NCI-H1436 (cell line): Measurements from ENCODE around the gene OSGEP.
A peak's percentile ranks its signal among the peaks of the same experiment; 100 is the strongest.

Source experiments
- DNase-seq: peaks from one replicate; lab custom pipeline; 2025; lab: John Stamatoyannopoulos, UW

Gene OSGEP

DNA sequence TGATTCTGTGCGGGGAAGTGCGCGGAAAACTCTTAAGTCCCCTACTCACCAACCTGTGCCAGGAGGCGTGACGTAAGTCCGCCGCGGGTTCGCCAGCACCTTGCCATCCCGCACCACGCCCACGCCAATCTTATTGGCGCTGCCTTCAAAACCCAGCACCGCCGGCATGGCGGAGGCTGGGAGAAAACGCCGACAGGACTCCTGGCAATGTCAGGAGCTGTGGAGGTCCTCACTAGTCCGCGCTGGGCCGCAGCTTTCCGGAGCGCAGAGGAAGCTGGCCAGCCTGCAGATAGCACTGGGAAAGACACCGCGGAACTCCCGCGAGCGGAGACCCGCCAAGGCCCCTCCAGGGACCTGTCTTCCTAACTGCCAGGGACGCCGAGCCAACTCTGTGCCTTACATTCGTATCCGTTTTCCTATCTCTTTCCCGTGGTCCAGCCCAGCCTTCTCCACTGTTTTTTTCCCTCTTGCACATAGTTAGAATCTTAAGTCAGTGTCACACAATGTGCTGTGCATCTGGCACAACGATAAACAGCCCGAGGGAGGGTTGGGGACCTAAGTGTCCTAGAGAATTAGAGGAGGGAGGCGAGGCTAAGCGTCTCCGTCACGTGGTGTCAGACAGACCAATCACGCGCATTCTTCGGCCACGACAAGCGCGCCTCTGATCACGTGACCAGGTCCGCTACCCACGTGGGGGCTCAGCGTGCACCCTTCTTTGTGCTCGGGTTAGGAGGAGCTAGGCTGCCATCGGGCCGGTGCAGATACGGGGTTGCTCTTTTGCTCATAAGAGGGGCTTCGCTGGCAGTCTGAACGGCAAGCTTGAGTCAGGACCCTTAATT, at the start of gene OSGEP, which contains the start of gene APEX1:
TSS of gene OSGEP (minus strand) at position 297 of the 839 bp plus-strand sequence. CDS start at position 168, 129 bp downstream.
TSS of gene APEX1 (plus strand) at position 711 of the 839 bp plus-strand sequence. CDS start 420 bp downstream, outside the sequence.
- peak; percentile 99 for DNase-seq

DNA sequence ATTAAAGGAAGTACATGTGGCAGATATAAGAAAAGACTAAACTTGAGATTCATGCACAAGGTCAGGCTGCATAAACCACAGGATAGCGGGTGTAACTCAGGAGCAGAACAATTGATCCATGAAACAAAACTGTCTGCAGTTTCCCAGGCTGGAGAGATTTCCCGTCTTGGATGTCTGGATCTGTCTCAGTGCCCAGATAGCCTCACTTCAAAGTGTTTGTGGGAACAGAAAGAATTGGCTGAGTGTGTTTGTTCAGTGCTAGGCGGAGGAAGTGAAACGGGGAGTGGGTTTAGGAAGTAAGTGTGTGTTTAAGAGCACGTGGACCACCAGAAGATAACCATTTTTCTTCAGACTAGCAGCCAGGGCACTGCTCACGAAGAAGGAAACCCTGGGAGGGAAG, 49.3 kb upstream of the OSGEP start:
- no peak for DNase-seq

DNA sequence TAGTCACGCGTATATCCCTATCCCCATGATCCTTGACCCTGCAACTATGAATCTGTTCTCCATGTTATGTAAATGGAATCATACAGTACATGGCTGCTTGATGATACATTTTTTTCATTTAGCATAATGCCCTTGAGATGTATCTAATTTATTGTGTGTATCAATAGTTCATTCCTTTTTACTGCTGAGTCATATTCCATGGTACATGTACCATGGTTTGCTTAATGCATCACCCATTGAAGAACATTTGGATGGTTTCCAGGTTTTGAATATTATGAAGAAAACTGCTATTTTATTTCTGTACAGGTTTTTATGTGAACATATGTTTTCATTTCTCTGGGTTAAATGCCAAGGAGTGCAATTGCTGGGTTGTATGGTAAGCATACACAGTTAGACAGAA, 46.7 kb upstream of the OSGEP start:
- DNase-seq: no peak

DNA sequence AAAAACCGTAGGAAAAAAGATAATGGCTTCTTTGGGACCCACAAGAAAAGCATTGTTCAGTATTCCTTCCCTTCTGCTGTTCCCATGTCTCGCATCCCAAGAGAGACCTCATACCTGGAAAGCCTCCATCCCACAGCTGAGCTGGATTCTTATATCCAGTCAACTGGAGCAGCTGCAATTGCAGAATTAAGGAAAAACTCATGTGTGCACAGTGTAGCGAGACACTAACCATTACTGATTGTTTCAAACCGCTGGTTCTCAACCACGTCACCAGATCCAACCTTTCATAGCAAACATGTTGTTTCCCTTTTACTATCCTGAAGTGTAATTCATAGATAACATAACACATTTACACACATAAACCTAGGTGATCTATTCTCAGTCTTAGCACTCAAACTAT, 45.3 kb upstream of the OSGEP start:
- no peak for DNase-seq

DNA sequence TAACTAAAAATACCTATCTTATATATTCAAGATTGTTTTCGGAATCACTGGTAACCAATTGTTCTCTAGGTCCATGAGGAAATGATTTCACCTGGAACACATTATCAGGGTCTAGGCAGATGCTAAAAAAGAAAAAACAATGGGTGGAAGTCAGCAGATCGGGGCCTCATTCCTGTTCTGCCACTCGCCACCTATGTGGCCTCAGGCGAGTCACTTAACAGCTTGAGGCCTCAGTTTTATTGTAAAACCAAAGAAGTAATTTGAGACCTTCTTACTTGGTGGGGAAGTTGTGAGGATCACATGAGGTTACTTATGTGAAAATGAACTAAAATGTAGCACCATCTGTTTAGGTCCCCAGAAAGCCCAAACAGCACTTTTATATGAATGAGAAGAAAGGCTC, 44.5 kb upstream of the OSGEP start:
- DNase-seq: no peak

DNA sequence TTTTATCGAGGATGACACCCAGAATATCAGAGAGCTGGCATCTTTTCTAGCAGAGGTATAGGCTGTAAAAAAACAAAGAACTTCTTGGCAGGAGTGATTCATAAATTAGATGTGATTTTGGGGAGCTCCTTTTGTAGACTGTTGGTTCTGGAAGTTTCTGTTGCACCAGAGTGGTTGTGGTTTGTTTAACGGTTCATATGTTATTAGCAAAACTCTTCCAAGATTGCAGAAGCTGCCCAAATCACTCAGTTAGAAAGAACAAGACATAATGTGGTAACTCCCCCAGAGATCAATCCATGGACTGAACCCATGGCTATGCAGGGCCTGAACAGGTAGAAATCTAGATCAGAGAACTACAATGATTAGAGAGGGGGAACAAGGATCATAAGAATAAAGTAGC, 44.0 kb upstream of the OSGEP start:
- no peak for DNase-seq

DNA sequence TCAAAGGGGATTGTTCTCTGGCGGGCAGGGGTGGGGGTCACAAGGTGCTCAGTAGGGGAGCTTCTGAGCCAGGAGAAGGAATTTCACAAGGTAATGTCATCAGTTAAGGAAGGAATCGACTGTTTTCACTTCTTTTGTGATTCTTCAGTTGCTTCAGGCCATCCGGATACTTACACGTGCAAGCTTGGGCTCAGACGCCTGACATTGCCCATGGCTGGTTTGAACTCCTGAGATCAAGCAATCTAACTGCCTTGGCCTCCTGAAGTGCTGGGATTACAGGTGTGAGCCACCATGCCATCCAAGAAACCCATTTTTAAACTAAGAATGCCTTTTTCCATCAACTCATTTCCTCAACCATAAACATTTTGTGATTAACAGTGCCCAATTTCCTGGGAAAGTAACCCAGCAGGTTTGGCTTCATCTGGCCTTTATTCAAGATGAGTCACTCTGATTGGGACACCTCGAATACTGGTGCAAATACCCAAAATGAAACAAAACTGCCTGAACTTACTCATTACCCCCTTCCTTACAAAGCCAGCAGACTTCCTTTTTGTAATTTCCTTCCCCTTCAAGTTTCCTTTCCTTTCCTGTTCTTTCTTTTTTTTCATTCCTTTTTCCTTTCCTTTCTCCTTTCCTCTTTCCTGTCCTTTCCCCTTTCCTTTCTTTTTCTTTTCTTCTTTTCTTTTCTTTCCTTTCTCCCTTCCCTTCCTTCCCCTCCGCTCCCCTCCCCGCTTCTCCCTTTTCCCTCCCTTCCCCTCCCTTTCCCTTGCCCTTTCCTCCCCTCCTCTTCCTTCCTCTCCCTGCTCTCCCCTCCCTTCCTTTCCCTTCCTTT, 40.5 kb upstream of the OSGEP start:
- DNase-seq: no peak

DNA sequence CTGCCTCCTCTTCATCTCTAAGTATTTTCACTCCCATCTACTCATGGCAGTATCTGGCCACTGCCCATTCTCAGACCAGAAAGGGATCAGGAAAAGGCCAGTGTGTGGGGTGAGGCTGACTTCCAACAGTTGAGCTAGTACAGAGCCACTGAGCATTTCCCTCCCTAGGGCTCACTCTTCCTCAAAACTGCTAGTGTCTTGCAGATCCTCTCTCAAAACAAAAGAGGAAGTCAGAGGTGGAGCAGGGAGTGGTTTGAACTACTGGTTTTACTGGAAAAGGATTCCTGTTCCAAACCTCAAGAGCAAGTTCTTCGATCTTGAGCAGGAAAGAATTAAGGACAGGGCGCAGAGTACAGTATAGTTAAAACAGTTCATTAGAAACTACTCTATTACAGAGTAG, 39.0 kb upstream of the OSGEP start:
- no peak for DNase-seq

DNA sequence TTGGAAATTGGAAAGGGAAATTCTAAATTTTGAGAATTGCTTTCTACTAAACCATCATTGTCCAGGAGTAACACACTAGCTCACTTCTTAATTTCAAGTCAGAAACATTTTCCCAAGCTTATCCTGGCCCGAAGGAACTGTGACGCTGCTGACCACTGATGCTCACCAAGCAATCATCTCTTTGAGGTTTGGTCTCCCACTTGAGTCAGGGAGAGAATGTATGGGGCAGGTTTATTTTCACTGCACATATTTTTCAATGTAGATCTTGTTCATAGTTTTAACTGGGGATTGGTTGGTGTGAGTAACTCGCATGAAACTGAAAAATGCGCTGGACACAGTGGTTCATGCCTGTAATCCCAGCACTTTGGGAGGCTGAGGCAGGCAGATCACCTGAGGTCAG, 37.9 kb upstream of the OSGEP start:
- DNase-seq: no peak

DNA sequence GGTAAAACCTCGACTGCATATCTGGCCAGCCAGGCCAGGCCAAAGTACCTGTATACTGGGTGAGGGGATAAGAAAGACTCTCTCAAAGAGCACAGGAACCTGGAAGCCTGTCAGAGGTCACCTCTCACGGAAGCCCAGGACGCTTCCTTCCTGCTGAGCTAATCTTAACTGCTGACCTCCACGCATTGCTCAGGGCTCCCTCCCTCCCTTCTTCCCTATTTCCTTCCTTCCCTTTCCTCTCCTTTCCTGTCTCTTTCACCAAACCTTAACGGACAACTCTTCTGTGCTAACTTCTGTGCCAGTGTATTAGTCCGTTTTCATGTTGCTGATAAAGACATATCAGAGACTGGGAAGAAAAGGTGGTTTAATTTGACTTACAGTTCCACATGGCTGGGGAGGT, 36.0 kb upstream of the OSGEP start:
- no peak for DNase-seq

DNA sequence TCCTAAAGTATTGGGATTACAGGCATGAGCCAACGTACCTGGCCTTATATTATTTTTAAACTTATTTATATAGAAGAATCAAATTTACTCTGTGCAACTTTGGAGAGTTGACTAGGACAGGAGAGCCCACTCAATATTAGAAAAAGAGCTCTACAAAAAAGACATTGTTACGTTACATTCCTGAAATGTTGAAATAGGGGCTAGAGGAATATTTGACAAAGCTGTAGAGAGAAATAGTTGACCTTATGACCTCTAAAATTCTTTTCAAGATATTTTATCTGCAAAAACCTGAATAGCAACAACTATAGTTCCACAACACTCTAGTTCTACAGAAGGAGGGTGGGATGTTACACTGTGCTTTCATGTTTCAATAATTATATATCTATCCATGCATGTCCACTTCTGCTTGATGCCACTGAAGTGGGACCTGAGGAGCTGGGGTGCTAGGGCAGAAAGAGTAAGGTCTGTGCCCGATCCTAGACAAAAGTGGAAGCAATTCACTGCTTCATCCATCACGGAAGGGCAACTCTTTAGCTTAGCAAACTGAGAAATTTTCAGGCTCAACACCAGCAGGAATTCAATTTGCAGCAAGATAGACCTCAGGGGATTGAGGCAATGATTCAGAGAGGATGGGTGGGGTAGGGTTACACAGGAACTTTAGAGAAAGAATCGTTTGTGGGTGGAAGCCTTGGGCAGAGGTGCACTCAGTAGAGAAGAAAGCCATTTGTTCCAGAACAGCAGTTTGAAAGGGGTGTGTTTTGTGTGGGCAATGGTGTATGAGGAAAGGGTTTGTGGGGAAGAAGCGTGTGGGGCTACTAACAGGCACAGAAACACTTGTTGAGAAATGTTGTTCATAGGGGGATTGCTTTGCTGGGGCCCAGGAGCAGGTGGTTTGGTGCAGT, 34.7 kb upstream of the OSGEP start:
- no peak for DNase-seq

DNA sequence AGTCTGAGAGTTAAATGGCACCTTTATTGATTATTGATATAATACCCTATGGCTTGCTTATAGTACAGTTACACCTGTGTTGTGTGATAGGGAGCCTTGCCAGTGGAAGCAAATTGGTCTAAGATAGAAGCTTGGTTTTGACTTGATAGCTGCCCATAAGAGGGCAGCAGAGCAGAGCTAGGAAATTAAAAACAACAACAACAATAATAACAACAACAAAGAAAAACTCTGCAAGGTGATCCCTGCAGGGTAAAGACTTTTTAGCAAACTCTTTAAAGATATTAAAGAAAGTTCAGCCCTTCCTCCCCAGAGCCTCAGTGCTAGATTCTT, 32.7 kb upstream of the OSGEP start:
- DNase-seq: no peak

DNA sequence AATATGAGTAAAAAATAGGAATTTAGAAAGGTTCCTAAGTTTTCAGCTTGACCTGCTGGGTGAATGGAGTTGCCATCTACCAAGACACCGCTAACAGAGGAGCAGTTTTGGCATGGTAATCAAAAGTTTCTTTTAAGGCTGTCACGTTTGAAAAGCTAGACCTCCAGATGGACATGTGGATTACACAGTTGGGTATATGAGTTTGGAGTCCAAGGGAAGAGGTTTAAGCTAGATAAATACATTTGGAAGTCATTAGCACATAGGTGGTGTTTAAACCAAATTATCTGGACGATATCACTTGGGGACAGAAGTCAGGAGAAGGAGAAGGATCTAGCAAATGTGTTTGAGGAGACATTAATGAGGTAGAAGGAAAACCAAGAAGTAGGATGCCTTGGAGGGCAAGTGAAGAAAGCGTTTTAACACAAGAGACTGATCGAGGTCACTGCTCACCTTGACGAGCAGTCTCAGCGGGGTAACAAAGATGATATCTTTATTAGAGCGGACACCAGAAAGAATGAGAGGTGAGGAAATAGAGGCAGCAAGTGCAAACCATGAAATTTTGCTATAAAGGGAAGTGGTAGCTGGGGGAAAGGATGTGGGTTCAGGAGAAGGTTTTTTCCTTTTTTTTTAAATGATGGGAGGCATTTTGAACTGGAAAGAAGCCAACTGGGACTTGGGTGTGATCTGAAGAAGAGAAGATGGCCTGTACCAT, 32.2 kb upstream of the OSGEP start:
- no peak for DNase-seq

DNA sequence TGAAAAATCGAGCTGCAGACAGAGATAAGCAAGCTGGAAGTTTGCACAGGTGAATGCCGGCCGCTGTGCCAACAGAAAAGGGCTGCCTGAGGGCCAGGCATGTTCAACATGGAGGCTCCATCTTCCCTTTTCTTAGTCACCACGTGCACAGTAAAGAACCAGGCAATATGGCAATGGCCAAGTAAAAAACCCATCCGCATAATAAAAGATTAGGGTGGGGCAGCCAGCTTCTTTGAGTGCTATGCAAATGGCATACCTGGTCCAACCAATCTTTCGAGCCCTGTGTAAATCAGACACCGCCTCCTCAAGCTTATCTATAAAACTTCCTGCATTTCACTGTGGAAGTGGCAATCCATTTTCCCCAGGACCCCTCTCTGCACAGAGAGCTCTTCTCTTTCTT, 31.3 kb upstream of the OSGEP start:
- no peak for DNase-seq

DNA sequence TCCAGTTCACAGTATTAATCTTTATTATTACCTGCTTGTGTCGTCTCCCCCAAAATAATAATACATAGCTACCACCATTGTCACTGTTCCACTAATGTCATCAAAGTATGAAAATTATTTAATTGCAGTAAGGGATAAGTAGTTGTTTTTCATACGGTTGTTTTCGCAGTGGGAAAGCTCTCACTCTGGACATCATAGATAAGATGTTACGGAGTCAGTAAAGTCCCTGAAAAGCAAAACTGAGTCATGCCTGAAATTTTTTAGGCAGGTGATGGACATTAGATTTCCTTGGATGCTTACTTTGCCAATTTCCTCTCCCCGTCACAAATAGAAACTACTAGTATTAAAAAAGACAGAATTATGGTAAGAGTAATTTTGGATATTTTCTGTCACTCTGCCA, 27.8 kb upstream of the OSGEP start:
- DNase-seq: no peak

DNA sequence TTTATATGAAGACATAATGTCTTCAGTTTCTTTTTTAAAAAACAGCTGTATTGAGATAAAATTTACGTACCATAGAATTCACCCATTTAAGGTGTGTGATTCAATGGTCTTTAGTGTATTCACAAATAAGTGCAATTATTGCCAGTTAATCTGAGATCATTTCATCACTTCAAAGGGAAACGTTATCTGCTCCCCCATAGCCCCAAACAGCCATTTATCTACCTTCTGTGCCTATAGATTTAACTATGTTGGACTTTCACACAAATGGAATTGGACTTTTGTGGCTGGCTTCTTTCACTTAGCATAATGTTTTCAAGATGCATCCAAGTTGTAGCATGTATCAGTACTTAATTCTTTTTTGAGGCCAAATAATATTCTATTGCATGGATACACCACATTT, 24.3 kb upstream of the OSGEP start:
- DNase-seq: no peak

DNA sequence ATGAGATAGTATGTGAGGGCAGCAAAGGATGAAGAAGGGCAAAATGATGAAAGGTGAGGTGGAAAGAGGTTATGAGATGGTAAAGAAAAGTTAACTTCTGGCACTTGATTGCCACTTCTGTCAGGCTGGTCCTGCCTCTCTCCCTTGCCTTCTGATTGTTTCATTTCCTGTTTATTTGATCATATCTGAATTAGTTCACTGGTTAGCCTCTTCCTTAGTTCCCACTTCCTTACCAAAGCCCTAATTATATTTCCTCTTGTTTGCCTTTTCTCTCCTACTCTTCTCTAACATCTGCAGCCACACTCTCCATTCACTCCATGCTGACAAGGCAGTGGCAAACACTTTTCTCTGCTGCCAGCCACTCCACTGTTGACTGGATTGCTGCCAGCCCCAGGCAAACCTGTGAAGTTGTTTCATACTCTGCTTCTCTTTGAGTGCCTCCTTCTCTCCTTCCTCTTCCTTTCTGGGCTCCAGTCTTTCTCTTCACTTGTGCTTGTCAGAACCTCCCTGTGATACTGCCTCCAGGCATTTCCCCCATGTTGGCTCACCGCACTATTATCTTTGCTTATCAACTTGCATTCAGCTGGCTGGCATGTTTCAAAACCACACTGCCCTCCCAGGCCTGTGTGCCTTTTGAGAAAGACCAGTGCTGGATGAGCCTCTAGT, 22.7 kb upstream of the OSGEP start:
- DNase-seq: no peak

DNA sequence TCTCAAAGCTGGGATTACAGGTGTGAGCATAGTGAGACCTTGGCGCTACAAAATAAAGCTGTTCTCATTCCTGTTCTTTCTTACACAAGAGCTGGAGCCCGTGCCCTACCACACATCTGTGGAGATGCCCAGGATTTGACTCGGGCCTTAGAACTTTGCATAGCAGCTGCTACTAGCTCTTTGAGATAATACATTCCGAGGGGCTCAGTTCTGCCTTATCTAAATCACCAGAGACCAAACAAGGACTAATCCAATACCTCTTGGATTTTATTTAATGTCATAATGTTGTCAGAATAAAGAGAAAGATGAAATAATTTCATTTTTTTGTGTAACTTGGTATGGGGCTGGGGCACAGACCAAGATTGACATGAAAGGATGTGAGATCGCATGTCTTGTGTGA, 22.2 kb upstream of the OSGEP start:
- no peak for DNase-seq

DNA sequence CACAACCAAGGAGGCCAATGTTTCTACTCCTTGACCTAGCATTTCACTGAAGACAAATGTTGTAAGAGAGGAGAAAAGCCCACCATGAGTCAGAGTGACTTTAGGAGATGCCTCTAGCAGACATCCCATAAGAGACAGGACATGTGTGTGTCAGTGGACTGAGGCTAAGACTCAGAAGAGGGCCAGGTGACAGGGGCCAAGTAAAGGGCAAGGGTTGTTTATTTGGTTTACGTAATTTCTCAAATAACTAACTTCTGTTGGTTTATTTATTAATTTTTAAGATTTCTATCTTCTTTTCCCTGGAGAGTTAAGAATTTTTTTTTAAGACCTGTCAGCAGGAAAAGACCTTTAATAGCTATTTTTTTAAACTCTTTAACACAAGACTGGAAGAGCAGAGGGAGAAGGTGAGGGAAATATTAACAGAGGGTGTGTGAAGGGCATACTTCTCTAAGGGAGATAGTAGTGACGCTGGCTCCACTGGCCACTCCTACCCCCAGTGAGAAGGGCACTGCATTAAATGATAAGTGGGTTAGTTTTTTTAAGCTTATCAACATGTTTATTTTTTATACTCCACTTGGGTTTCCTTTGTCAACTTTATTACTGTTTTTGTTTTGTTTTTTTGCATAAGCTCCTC, 18.0 kb upstream of the OSGEP start:
- DNase-seq: no peak

DNA sequence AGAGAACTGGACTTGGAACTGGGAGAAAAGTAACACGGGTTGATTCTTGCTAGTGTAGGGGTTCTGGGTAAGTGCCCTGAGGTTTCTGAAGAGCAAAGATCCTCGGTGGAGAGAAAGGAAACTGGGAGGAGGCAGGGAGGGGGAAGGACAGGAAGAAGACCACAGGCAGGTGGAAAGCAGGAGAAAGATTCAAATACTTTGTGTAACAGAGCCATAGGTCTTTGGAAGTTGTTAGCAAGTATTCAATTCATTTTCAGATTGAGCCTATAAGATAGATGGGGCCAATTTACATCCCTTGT, 15.9 kb upstream of the OSGEP start:
- DNase-seq: no peak
